Measurements from ENCODE around the gene DMD.

DMD gene

DNA sequence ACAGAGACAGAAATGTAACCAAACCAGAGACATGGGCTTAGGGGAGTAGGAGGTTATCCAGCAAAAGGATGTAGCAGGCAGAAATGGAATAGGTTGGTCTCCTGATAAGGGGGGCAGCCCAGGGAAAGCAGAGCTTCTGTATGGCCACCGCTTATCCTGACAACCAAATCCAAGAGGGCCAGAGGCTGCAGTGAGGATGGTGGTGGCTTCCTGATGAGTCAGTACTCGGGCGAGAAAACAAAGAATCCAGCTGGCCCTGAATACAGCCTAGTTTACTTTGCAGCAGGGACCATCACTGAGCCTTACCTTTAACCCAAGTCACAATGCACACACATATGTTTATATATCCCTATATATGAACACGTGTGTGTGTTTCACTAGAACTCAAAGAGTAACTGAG lies 2009.8 kb downstream of the DMD start:
- no peak for DNase-seq

DNA sequence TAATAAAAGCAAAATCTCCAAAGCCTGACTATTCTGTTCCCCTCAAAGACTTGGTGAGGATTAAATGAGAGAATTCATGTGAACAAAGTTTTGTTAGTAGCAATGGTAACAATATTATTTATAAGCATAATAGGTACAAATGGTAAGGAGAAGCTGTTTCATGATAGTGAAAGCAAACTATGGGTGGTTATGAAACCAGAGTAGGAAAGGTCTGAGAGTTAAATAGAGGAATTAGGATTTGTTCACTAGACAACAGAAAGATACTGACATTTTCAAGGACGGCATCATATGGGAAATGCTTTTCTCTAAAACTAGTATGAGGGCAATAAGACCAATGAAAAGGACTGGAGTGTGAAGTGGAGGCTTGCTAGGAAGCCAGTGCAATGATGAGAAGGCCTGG lies 2010.9 kb downstream of the DMD start:
- DNase-seq, result no peak

DNA sequence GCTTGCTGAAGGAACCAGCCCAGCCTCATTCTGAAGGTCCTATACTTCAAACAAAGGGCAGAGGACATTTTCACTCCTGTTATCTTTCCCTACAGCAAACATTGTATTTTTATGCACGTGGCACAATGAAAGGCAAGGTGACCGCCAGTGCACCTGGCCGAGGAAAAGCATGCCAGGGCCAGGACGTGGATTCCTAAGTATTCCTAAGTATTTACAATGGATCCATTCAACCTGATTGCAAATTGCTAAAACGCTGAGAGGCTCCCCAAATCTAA lies 2011.6 kb downstream of the DMD start:
- no peak for DNase-seq

DNA sequence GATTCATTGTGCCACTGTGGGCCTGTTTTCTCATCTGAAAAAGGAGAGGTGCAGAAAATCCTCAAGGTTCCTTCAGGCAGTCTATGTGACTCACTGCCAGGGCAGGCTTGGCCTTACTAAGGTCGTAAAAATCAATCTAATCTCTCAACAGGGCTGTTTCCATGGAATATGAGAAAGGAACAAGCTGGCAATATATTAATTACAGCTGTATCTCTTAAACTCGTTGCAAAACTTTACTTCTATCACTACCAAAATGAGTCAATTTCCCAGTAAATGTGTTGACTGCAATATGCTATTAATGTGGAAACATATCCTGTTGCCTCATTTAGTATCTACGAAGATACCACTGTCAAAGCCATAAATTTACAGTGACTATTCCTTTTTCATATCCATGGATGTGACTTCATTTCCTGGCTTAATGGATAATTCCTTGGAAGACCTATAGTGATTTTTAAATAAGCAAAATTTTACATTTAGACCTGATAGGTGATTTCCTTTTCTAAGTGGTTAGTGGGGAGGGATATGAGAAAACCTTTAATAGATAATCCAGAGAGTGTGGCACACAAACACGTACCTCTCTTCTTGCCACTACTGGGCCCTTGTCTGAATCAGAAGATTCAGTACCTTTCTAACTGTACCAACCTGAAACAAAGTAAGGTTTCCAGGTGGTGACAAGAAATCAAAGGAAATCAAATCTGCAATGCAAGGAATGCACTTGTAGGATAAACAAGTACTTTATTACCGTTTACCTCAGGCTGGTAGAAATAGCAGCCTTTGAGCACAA lies 2012.1 kb downstream of the DMD start:
- DNase-seq, result no peak

GRCh38 chrX:31190221-31190975 lies 2021.0 kb downstream of the DMD start:
- no peak for DNase-seq

DNA sequence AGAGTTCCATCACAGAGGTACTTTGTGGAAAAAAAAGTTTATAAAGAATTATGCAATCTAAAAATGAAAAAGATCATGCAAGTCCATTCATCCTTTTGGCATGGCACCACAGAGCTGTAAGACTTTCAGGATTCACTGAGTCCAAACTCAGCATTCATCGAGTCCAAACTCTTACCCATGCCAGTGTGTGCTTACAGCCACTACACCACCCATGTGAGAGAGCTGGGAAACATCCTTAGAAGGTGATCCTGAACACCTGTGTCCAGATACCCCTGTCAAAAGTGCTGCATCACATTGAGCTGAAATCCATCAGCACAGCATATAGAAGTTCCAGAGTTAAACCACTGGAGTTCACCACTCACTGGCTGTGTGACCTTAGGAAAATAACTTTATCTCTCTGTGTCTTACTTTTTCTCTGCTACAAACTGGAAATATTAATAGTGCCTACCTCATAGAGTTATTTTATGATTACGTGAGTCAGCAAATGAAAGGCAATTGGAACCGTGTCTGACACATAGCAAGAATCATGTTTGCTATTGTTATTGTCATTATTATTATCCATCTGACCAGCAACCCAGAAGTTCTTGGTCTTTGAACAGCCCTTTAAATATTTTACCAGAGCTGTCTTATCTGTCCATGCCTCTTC lies 2024.5 kb downstream of the DMD start:
- no peak for DNase-seq

- DNase-seq, result no peak
These were observed 2025.5 kb downstream of the DMD start for GRCh38 chrX:31185884-31186283.

DNA sequence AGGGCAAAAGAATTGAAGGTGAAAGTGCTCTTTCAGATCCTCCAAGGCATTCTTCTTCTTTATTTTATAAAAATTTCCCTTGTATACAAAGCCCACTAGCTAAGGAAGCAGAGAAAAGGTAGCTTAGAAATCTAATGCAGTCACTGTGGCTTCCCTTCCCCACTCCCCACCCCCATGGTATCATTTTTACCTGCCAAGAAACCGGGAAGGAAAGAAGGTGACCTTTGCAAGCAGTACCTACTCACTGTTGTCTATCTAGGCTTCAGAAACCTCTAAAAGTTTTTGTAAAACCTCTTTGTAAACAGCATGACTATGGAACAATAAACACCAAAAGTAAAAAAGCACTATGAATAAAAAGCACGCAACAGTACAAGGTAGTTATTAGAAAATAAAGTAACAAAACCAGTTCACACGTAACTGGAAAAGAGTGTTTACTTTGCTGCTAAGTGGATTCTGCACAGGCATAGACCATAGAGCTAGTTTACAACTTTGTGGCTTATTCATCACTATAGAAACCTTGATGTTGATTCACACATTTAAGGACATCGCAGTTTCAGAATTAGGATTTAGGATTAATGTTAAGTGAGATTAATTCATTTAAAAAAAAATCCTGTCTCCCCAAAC lies 2029.9 kb downstream of the DMD start:
- DNase-seq, result no peak

DNA sequence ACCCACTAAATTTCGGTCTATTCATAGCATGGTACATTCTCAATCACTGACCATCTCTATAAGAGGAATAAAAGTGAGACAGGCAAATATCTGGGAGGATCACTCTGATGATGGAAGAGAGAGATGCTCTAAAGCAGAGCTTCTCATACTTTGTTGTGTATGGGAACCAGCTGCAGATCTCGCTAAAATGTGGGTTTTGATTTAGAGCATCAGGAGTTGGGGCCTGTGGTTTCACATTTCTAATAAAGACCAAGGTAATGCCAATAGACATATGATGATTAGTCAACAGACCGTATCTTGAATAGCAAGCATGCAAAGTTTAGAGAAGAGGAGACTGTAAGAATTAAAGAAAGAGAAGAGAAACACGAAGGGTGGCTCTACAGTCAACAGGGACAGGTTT lies 2032.1 kb downstream of the DMD start:
- no peak for DNase-seq

DNA sequence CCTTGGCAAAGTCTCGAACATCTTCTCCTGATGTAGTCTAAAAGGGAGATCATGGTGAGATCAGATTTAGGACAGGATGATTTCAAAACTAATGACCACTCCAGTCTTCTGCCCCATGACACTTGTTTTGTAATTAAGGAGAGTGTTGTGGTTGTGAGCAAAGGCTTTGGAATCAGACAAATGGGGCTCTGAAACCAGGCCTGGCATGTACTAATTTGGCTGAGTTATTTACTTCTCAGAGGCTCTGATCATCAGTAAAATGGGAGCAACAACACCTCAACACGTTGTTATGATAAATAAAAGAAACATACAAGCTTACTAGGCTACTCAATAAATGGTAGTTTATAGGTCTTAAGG lies 2032.6 kb downstream of the DMD start:
- no peak for DNase-seq

- no peak for DNase-seq
These were observed 2033.1 kb downstream of the DMD start for GRCh38 chrX:31178064-31178768.

DNA sequence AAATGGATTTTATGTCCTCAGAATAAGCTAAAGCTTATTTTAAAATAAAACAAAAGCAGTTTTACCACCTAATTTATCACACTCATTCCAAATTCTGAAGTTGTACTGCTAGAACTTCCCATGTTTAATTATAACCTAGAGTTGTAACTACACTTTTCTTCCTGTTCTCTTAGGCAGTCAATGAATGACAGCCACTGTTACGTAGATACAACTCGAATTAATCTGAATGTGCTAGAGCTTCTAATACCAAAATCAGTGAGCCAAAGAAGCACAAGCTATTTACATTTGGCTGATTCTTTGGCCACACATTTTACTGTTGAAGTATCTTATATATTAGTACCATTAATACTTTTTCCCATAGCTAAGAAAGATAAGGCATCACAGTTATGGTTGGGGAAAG lies 2040.6 kb downstream of the DMD start:
- DNase-seq, result no peak

DNA sequence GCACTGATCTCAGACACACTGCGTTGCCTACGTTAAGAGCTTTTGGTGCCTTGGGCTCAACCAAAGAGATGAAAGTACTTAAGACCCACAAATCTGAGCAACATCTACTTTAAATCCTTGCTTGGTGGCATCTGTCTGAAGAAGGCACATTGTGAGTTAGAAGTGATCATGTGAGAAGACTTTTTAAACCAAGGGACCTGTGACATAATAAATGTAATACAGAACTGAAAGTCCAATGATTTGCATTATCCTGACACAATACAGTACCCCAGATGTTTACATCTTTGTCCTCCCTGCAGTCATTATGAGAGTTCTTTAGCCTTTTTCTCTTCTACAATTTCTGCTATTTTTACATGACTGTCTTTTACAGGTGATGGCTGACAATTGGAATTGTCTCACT lies 2042.8 kb downstream of the DMD start:
- no peak for DNase-seq

DNA sequence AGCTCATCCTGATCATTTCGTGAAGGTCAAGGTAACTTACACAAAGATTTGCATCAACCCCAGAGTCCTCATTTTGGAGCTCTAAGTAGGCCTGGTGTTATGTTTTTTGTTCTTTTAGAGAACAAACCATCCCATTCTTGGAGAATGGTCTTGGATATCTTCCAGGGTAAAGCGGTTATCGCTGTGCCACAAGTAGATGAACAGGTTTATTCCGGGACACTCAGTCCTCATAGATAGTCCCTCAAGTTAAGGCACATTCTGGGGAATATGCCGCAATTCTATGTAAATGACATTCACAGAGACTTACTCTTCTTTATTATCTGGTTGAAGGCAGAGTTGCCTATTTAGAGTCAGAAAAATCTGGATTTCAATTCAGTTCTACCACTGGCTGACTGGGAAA lies 2044.5 kb downstream of the DMD start:
- DNase-seq, result no peak

DNA sequence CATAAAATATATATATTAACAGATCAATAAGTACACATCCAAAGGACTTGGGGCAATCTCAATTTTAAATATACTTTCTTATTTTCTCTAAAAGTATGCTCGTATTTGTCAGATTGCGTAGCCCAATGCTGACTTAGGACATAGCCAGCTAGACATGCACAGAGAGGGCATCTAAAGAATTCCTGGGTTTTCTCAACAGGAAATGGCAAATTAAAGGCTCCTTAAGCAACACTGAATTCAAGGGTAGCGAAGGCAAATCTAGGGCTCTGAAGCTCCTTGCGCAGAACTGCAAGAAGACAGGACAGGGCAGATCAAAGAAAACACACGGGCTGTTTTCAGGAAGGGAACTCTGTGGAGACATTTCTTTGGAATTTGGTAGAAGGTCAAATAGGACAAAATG lies 2044.9 kb downstream of the DMD start:
- DNase-seq, result no peak

DNA sequence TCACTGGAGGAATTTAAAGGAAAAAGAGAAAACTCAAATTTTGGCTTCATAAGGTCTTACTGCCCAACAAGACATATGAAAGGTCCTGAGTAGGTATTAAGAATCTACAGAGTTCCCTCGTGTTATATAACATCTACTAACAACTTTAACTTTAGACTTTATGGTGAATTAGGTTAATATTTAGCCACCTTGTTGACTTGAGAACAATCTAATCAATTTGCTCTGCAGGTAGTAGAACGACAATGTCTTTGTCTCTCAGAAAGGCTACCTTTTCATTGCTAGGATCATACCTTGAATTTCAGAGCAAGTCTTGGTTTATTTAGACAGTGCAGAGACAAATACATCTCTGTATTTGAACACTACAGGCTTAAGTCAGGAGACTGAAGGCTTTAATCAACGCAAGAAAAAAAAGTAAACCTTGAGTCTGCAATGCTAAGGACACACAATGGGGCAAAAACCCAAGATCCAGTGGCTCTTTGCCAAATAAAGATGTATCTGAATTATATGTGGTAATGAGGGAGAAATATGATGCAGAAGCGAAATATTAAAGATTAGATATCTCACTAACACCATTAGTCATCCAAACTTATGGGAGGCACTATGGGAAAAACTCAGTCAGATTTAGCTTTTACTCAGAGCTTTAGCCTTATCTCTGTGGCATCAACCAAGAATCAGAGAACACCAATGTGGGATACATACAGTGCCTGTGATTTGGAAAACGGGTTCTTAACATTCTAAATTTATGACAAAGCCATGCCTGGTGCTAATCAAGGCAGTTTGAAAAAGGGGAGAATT lies 2045.9 kb downstream of the DMD start:
- DNase-seq, result no peak

DNA sequence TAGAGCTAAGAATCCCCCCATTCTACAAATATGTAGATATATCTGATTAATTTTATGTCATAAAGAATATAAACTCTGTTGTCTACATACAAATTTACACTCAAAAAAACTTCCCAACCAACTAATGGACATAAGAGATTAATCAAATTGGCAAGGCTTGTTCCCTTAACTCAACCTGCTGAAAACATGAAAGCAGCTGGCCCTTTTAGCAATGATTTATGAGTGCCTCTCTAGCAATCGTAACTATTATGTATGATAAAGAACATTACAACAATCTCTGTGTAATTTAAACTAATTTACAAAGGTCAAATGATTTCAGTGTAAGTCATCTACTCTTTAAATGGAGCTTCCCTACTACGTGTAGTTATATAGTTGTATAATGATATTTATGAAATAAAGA lies 2056.4 kb downstream of the DMD start:
- DNase-seq, result no peak

- no peak for DNase-seq
These were observed 2057.8 kb downstream of the DMD start for GRCh38 chrX:31153475-31154047.

- no peak for DNase-seq
These were observed 2064.2 kb downstream of the DMD start for GRCh38 chrX:31147175-31147574.

DNA sequence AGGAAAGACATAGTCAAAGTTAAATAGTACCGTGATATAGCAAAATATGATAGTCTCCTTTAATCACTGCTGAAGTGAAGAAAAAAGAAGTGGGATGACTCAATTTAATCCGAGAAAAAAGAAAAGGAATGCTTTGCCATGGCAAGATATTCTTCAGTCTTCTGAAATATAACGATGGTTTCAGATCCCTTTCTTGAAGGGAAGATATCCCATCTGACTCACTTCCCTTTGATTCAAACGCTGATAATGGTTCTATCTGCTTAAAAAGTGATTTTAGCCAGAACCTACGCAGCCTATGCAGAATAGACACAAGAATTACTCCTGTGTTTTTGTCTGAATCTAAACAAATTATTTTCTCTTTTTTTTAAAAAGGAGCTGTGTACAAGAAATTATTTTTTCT lies 2071.4 kb downstream of the DMD start:
- DNase-seq, result no peak

DNA sequence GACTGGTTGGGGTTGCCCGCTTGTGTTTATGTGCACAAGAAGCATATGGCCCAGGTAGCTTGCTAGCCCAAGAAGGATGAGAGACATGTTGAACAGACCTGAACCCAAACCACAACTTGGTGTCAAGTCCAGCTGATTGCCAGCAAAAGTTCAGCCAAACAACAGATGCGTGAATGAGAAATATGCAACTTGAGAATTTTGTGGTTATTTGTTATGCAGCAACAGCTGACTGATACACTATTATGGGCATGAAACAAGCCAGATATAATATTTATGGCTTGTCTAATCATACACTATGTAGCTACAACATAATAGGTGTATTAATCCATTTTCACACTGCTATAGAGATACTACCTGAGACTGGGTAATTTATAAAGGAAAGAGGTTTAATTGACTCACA lies 2073.2 kb downstream of the DMD start:
- no peak for DNase-seq

DNA sequence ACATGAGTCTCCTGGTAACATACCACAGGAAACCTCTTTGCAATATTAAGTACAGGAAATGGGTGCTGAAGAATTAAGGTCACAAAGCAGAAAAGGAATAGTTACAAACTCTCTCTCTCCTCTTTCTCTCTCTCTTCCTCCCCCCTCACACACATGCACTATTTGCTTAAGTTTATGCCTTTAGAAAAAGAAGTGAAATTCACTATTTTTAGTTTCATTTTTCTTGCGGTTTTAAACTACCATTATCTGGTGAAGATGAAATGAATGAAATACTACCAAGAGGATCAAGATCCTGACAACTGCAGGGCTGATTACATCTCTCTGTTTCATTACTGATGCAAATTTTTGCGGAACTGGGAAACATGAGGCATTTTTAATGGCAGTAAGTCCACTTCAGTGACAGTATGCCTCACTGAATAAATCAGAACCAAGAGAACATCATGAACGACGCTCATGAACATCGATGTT lies 2075.2 kb downstream of the DMD start:
- DNase-seq, result no peak

Data from stimulated activated CD4-positive, alpha-beta T cell treated with anti-CD3 and anti-CD28 coated beads, Interleukin-4, amount 100 ng/mL, for 1 hour (primary cell).